Nephron (organoid): ENCODE measurements around the gene ATP5MK.

Experiments
- H3K27ac Mint-ChIP-seq, 3 experiments: 2 replicates each; pipeline ENCODE4 v1.8.0; 2020; ENCODE audit warnings: mixed read lengths in 3 of 3, mild to moderate bottlenecking in 2 of 3, moderate library complexity in 1 of 3
- H3K27me3 Mint-ChIP-seq: 2 replicates; pipeline ENCODE4 v1.8.0; 2021; ENCODE audit warnings: low read depth, mild to moderate bottlenecking, moderate library complexity, mixed read lengths
- H3K36me3 Mint-ChIP-seq: 2 replicates; pipeline ENCODE4 v1.8.0; 2020; ENCODE audit warnings: low read depth, mixed read lengths
- H3K4me1 Mint-ChIP-seq: 2 replicates; pipeline ENCODE4 v1.8.0; 2020; ENCODE audit warnings: mixed read lengths
- H3K4me3 Mint-ChIP-seq, 3 experiments: 2 replicates each; pipeline ENCODE4 v1.8.0; 2020; ENCODE audit warnings: mild to moderate bottlenecking in 3 of 3, mixed read lengths in 3 of 3, moderate library complexity in 2 of 3
- H3K9me3 Mint-ChIP-seq: 2 replicates; pipeline ENCODE4 v1.8.0; 2020; ENCODE audit warnings: mixed read lengths
- CTCF ChIP-seq, 3 experiments: fragments of 200-600 bp; sonication (generic); IDR thresholded peaks; one replicate each; pipeline ENCODE4 v1.5.0; 2021; ENCODE audit warnings: antibody characterized with exemption in 3 of 3; ENCODE audit not compliant: unreplicated experiment in 3 of 3

The ATP5MK gene, protein sequence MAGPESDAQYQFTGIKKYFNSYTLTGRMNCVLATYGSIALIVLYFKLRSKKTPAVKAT

DNA sequence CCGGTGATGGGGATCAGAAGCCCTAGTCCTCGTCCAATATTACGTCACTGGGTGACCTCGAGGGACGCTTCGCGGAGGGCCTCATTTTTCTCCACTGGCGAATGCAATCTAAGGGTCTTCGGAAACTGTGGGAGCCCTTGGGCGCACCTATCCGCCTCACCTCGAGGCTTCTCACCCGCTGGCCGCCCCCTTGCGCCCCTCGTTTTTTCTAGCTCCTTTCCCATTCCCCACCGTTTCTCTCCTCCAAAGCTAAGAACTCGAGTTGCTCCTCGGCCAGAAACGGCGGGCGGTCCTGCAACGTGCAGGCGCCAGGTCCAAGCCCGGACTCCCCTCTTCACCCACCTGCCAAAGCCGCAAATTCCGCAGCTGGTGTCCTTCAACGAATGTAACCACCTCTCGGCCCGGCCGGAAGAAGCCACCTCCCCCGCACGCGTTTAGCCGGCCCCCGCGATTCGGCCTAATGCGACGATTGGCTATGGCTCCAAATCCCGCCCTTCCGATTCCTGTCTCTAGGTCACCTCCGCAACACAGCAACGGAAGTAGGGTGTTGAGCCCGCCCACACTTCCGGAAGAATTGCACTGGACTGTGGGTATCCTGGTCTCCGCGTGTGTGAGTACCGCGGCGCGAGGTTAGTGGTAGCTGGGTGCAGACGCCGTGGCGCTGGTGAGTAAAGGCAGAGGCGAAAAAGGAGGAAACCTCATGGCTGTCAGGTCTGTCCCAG is at the start of gene ATP5MK, which contains the start of gene PDCD11:
Gene ATP5MK, minus strand, starts transcription at position 409 of the 722 bp plus-strand sequence. CDS start 4,018 bp downstream, outside the sequence.
Gene PDCD11, plus strand, starts transcription at position 560 of the 722 bp plus-strand sequence. CDS start 1,801 bp downstream, outside the sequence.
- peak within 1 kb of the TSS; percentile 96 to 99 (median 98) for H3K27ac Mint-ChIP-seq
- H3K9me3 Mint-ChIP-seq = no peaks in the 10 kb centered on the region
- peaks cover 45% of the 10 kb centered on the region for H3K36me3 Mint-ChIP-seq
- H3K4me3 Mint-ChIP-seq = peak within 1 kb of the TSS; percentile 97 to 99 (median 99)
- peaks cover 52% of the 10 kb centered on the region for H3K4me1 Mint-ChIP-seq
- no peak for TF ChIP-seq CTCF (IDR thresholded peaks at IDR 0.05; ENCODE audit: unreplicated experiment in 3 of 3)
- no peaks in the 10 kb centered on the region for H3K27me3 Mint-ChIP-seq

- H3K36me3 Mint-ChIP-seq = peaks cover 59% of the 10 kb centered on the region
- H3K27ac Mint-ChIP-seq = no peak overlapping the region
- no peaks in the 10 kb centered on the region for H3K9me3 Mint-ChIP-seq
- no peak for TF ChIP-seq CTCF (IDR thresholded peaks at IDR 0.05; ENCODE audit: unreplicated experiment in 3 of 3)
- H3K27me3 Mint-ChIP-seq = peaks cover 7% of the 10 kb centered on the region
- no peaks in the 10 kb centered on the region for H3K4me1 Mint-ChIP-seq
- H3K4me3 Mint-ChIP-seq = no peak overlapping the region
Observed at GRCh38 chr10:103445366-103445765, 49.1 kb upstream of the ATP5MK start.

GRCh38 chr10:103444478-103444877 is 48.2 kb upstream of the ATP5MK start:
- no peak for TF ChIP-seq CTCF (IDR thresholded peaks at IDR 0.05; ENCODE audit: unreplicated experiment in 3 of 3)
- Mint-ChIP-seq H3K36me3 (peaks cover 68% of the 10 kb centered on the region), H3K4me3 (no peak overlapping the region), H3K27ac (no peak overlapping the region), H3K9me3 (no peaks in the 10 kb centered on the region), H3K27me3 (peaks cover 7% of the 10 kb centered on the region), H3K4me1 (no peaks in the 10 kb centered on the region)

DNA sequence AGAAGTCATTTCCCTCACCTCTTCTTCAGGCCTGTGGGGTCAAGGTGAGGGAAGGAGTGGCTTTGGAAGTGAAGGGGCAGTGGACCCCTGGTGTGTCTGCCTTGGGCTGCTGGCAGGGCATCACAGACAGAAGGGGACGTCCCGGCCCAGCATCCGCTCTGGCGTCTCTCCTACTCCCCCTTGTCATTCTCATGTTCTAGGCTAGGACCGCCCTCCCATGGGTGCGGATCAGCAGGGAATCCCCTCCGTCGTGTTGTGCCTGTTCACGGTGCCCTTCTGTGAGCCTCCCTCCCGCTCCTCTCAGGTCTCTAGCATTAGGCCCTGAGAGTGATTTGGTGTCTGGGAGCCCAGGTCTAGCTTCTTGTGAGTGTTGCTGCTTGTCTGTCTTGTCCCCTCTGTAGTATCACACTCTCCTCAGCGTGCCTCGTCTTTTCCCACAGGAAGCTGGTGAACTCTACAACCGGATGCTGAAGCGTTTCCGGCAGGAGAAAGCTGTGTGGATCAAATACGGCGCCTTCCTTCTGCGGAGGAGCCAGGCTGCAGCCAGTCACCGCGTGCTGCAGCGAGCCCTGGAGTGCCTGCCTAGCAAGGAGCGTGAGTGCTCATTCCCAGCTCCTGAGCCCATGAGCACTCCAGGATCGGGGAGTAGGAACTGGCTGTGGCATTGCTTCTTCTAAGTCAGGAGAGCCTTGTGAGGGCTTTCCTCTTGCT is 47.4 kb upstream of the ATP5MK start:
- no peak overlapping the region for H3K4me3 Mint-ChIP-seq
- H3K27ac Mint-ChIP-seq = no peak overlapping the region
- no peak for TF ChIP-seq CTCF (IDR thresholded peaks at IDR 0.05; ENCODE audit: unreplicated experiment in 3 of 3)
- no peaks in the 10 kb centered on the region for H3K4me1 Mint-ChIP-seq
- peaks cover 7% of the 10 kb centered on the region for H3K27me3 Mint-ChIP-seq
- no peaks in the 10 kb centered on the region for H3K9me3 Mint-ChIP-seq
- H3K36me3 Mint-ChIP-seq = peaks cover 72% of the 10 kb centered on the region

DNA sequence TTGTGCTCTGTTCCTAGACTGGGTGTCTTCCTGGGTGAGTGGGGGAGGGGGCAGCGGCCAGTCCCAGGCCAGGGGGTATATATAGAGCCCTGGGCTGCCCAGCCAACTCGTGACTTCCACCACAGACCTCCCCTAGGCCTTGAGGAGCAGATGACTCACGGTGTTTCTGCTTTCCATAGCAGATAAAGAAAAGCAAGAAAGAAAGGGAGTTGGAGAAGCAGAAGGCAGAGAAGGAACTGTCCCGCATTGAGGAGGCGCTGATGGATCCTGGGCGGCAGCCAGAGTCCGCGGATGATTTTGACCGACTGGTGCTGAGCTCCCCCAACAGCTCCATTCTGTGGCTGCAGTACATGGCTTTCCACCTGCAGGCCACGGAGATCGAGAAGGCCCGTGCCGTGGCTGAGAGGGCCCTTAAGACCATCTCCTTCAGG is 45.8 kb upstream of the ATP5MK start:
- no peaks in the 10 kb centered on the region for H3K4me1 Mint-ChIP-seq
- peaks cover 7% of the 10 kb centered on the region for H3K27me3 Mint-ChIP-seq
- no peaks in the 10 kb centered on the region for H3K9me3 Mint-ChIP-seq
- TF ChIP-seq CTCF (IDR thresholded peaks at IDR 0.05; ENCODE audit: unreplicated experiment in 3 of 3) = no peak
- no peak overlapping the region for H3K27ac Mint-ChIP-seq
- no peak overlapping the region for H3K4me3 Mint-ChIP-seq
- H3K36me3 Mint-ChIP-seq = peaks cover 73% of the 10 kb centered on the region
